Right atrium auricular region (tissue), 2 donors: ENCODE results near the gene ARMC2. TPM values are rescaled to one million over a fixed set of nuclear protein-coding genes. Genes with fewer than 3 reads are reported as not detected.

Experiments used
- DNase-seq: peaks from one replicate; pipeline ENCODE4 v3.0.0-alpha.2; 2019; ENCODE audit warnings: low spot score
- H3K27ac ChIP-seq, 2 donors: fragments of 200-600 bp; sonication (generic); 1 replicate in 1 of 2; 2 replicates in 1 of 2; pipeline ENCODE4 v1.5.1; 2016 to 2019
- H3K27me3 ChIP-seq, 2 donors: fragments of 200-600 bp; sonication (generic); one replicate each; pipeline versions ENCODE4 v1.5.1 to v1.6.0; 2017 to 2019
- H3K36me3 ChIP-seq: fragments of 200-600 bp; sonication (generic); one replicate; pipeline ENCODE4 v1.5.1; 2016
- H3K4me1 ChIP-seq, 2 donors: fragments of 200-600 bp; sonication (generic); one replicate each; pipeline versions ENCODE4 v1.5.1 to v1.6.0; 2017 to 2019
- H3K4me3 ChIP-seq, 2 donors: fragments of 200-600 bp; sonication (generic); 1 replicate in 1 of 2; 2 replicates in 1 of 2; pipeline ENCODE4 v1.5.1; 2017 to 2019; ENCODE audit warnings: mild to moderate bottlenecking in 1 of 2, moderate library complexity in 1 of 2
- H3K9me3 ChIP-seq, 2 donors: fragments of 200-600 bp; sonication (generic); one replicate each; pipeline ENCODE4 v1.5.1; 2019
- total RNA-seq, 2 donors: library from RNA; depleted of rRNA; stranded (reverse); fragments of >200 nt; gene quantifications; one replicate each; pipeline ENCODE4 v1.1.0, GENCODE V29; 2016
- TF ChIP-seq, protein P1 (sequence below), 2 donors: fragments of 200-600 bp; sonication (generic); IDR thresholded peaks; one replicate each; pipeline ENCODE4 v1.5.1; 2019; ENCODE audit warnings: antibody characterized with exemption in 2 of 2

Gene ARMC2
- total RNA-seq, 2 donors from 2014 or later: 5.3 to 5.5 TPM

DNA sequence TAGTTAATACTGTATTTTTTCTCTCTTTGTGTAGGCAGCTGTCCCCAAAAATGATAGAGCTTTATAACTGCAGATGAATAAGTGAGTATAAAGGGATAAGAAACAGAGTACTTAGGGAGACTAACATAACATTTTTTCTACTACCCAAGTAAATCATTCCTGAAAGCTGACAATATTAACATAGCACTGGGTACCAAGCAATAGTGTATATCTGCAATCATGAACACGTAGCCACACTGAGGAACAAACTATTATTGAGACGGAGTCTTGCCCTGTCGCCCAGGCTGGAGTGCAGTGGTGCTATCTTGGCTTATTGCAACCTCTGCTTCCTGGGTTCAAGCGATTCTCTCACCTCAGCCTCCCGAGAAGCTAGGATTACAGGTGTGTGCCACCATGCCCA is 140.5 kb downstream of the ARMC2 start:
- Histone ChIP-seq H3K4me1 (peaks cover 0 to 23% of the 10 kb centered on the region in 2 donors), H3K36me3 (peaks cover 77% of the 10 kb centered on the region), H3K27me3 (no peaks in the 10 kb centered on the region), H3K9me3 (no peaks in the 10 kb centered on the region), H3K4me3 (no peak overlapping the region), H3K27ac (peak overlapping the region; percentile 31 to 69)
- DNase-seq: no peak
- TF ChIP-seq, protein P1, sequence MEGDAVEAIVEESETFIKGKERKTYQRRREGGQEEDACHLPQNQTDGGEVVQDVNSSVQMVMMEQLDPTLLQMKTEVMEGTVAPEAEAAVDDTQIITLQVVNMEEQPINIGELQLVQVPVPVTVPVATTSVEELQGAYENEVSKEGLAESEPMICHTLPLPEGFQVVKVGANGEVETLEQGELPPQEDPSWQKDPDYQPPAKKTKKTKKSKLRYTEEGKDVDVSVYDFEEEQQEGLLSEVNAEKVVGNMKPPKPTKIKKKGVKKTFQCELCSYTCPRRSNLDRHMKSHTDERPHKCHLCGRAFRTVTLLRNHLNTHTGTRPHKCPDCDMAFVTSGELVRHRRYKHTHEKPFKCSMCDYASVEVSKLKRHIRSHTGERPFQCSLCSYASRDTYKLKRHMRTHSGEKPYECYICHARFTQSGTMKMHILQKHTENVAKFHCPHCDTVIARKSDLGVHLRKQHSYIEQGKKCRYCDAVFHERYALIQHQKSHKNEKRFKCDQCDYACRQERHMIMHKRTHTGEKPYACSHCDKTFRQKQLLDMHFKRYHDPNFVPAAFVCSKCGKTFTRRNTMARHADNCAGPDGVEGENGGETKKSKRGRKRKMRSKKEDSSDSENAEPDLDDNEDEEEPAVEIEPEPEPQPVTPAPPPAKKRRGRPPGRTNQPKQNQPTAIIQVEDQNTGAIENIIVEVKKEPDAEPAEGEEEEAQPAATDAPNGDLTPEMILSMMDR (IDR thresholded peaks at IDR 0.05): no peak

DNA sequence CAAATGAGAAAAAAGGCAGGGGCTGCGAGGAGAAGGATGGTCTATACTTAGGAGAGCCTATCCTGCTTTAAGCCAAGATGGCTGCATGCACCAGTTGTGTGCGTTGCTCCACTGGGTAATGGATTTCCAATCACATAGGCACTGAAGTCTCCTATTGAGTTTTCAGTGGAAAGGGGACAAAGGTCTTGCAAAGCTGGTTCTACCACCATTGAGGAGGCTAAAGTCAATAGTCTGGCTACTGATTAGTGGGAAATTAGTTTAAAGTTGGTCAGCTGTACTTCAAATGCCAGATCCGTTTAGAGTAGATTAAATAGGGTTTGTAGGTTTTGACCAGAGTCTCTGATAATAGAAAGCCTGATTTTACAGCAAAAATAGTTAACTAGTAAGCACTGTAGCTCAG is 141.5 kb downstream of the ARMC2 start:
- H3K9me3 ChIP-seq: no peaks in the 10 kb centered on the region
- TF ChIP-seq, protein P1 (IDR thresholded peaks at IDR 0.05): no peak
- DNase-seq: no peak
- peak overlapping the region in 1 of 2 donors; percentile 69 for H3K27ac ChIP-seq
- H3K27me3 ChIP-seq: no peaks in the 10 kb centered on the region
- H3K4me1 ChIP-seq: peaks cover 0 to 23% of the 10 kb centered on the region in 2 donors
- H3K4me3 ChIP-seq: no peak overlapping the region
- peaks cover 84% of the 10 kb centered on the region for H3K36me3 ChIP-seq

DNA sequence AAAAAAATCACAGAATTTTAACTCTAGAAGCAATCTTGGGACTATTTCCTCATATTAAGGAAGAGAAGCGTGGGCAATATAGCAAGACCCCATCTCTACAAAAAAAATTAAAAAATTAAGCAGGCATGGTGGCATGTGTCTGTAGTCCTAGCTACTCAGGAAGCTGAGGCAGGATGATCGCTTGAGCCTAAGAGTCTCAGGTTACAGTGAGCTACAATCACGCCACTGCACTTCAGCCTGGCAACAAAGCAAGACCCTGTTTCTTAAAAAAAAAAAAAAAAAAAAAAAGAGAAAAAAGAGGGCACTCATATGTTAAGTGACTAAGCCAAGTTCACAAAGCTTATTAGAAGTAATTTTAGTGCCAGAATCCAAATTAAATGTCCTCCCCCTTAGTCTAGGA is 145.7 kb downstream of the ARMC2 start:
- Histone ChIP-seq H3K9me3 (no peaks in the 10 kb centered on the region), H3K36me3 (peaks cover 91% of the 10 kb centered on the region), H3K27me3 (no peaks in the 10 kb centered on the region), H3K4me3 (no peak overlapping the region), H3K4me1 (peaks cover 0 to 12% of the 10 kb centered on the region in 2 donors), H3K27ac (peak overlapping the region in 1 of 2 donors; percentile 38)
- TF ChIP-seq, protein P1 (IDR thresholded peaks at IDR 0.05): no peak
- no peak for DNase-seq

DNA sequence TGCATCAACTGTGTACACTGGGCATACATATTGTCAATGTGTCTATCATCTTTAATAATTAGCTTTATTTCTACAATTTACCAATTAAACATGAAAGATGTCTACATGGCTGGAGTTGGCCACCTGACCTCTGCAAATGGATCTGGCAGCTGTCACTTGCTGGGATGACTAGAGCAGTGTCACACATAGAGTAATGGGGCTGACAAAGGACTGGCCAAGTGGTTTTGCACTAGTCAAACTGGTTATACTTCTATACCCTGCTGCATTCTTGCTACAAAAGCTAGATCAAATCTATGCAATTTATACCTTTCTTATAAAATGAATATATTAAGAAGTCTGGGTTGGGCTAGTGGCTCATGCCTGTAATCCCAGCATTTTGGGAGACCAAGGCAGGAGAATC is 147.1 kb downstream of the ARMC2 start:
- Histone ChIP-seq H3K4me3 (no peak overlapping the region), H3K9me3 (no peaks in the 10 kb centered on the region), H3K27ac (no peak overlapping the region), H3K36me3 (peaks cover 85% of the 10 kb centered on the region), H3K4me1 (peaks cover 0 to 21% of the 10 kb centered on the region in 2 donors), H3K27me3 (no peaks in the 10 kb centered on the region)
- TF ChIP-seq, protein P1 (IDR thresholded peaks at IDR 0.05): no peak
- DNase-seq: no peak

DNA sequence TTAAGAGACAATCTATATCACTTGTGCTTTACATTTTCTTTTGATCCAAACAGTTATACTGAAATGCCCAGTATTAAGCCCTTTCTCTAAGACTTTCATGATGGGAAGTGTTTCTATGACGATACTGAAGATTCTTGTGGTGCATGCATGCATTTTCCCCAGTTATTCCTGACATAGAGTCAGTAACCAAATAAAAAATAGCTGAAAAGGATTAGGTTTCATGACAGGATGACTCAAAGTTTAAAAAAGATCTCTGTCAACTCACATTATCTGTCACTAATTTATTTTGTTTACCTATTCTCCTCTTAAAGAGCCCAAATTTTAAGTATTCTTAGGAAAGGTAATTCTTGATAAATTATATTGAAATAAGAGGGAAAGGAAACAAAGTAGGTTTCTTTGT is 148.0 kb downstream of the ARMC2 start:
- peaks cover 78% of the 10 kb centered on the region for H3K36me3 ChIP-seq
- H3K4me1 ChIP-seq: peaks cover 0 to 29% of the 10 kb centered on the region in 2 donors
- no peak for DNase-seq
- no peaks in the 10 kb centered on the region for H3K9me3 ChIP-seq
- TF ChIP-seq, protein P1 (IDR thresholded peaks at IDR 0.05): no peak
- H3K27me3 ChIP-seq: no peaks in the 10 kb centered on the region
- no peak overlapping the region for H3K4me3 ChIP-seq
- peak overlapping the region in 1 of 2 donors; percentile 48 for H3K27ac ChIP-seq

DNA sequence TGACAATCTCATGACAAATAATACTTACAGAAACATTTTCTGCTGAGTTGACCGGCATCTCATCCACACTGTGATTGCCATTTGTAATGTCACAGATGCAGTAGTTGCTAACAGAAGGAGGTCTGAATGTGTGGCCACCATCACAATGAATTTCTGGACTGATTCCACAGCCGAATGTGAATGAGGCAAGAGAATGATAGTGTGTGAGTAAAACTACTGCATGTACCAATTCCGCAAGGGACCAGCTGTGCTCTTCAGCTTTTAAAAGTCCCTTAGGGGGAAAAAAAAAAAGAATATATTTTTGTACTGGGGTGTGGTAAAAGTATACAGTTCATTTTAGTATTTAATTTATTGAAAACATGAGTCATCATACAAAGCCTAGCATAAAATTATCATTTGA is 150.3 kb downstream of the ARMC2 start:
- DNase-seq: no peak
- Histone ChIP-seq H3K36me3 (peaks cover 56% of the 10 kb centered on the region), H3K4me1 (peaks cover 0 to 50% of the 10 kb centered on the region in 2 donors), H3K4me3 (no peak overlapping the region), H3K27me3 (no peaks in the 10 kb centered on the region), H3K27ac (peak overlapping the region in 1 of 2 donors; percentile 97), H3K9me3 (no peaks in the 10 kb centered on the region)
- TF ChIP-seq, protein P1 (IDR thresholded peaks at IDR 0.05): no peak
